ENCODE data around the gene OR10G7.

- TF ChIP-seq CTCF (IDR thresholded peaks at IDR 0.05 in 4 of 5, conservative IDR thresholded peaks at IDR 0.05 in 1 of 5) (no peak), POLR2A (IDR thresholded peaks at IDR 0.05) (no peak)
These were observed 11.8 kb upstream of the OR10G7 start for GRCh38 chr11:124052966-124053365.
